ENCODE results near the gene PTPN3.

- TF ChIP-seq POLR2A (IDR thresholded peaks at IDR 0.05; ENCODE audit: borderline replicate concordance, extremely low read depth, insufficient read depth, insufficient read length) (no peak), CTCF (IDR thresholded peaks at IDR 0.05 in 2 of 3, conservative IDR thresholded peaks at IDR 0.05 in 1 of 3; ENCODE audit: borderline replicate concordance in 1 of 3, insufficient read depth in 1 of 3, low read depth in 2 of 3, low read length in 2 of 3) (no peak), ZNF274 (IDR thresholded peaks at IDR 0.05; ENCODE audit: low read depth, low read length) (no peak), CBX3 (IDR thresholded peaks at IDR 0.05; ENCODE audit: low read depth) (no peak), RAD21 (IDR thresholded peaks at IDR 0.05; ENCODE audit: low read depth) (no peak), EZH2 (IDR thresholded peaks at IDR 0.05) (no peak), JUND (IDR thresholded peaks at IDR 0.05) (no peak), TCF7L2 (IDR thresholded peaks at IDR 0.05; ENCODE audit: borderline replicate concordance, extremely low read depth, insufficient read depth, insufficient read length) (no peak), EGR1 (IDR thresholded peaks at IDR 0.05; ENCODE audit: low read depth) (no peak), YY1 (IDR thresholded peaks at IDR 0.05; ENCODE audit: extremely low read depth, insufficient replicate concordance, low read depth, low read length) (no peak), SIN3A (IDR thresholded peaks at IDR 0.05; ENCODE audit: low read depth) (no peak)
Observed at GRCh38 chr9:109383356-109383755, 114.8 kb downstream of the PTPN3 start.

Data from HCT116 (cell line).